Measurements from ENCODE around the gene LAMB4.

- TF ChIP-seq, protein P1, sequence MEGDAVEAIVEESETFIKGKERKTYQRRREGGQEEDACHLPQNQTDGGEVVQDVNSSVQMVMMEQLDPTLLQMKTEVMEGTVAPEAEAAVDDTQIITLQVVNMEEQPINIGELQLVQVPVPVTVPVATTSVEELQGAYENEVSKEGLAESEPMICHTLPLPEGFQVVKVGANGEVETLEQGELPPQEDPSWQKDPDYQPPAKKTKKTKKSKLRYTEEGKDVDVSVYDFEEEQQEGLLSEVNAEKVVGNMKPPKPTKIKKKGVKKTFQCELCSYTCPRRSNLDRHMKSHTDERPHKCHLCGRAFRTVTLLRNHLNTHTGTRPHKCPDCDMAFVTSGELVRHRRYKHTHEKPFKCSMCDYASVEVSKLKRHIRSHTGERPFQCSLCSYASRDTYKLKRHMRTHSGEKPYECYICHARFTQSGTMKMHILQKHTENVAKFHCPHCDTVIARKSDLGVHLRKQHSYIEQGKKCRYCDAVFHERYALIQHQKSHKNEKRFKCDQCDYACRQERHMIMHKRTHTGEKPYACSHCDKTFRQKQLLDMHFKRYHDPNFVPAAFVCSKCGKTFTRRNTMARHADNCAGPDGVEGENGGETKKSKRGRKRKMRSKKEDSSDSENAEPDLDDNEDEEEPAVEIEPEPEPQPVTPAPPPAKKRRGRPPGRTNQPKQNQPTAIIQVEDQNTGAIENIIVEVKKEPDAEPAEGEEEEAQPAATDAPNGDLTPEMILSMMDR (conservative IDR thresholded peaks at IDR 0.05; ENCODE audit: low read depth in 2 of 2), result no peak
- TF ChIP-seq EZH2phosphoT487 (IDR thresholded peaks at IDR 0.05; ENCODE audit: unreplicated experiment), result no peak
- no peak for TF ChIP-seq JUNB (IDR thresholded peaks at IDR 0.05; ENCODE audit: unreplicated experiment)
- no peak for TF ChIP-seq CREB1 (CRISPR knock-in tag; IDR thresholded peaks at IDR 0.05; ENCODE audit: low read depth)
- TF ChIP-seq, protein P2, sequence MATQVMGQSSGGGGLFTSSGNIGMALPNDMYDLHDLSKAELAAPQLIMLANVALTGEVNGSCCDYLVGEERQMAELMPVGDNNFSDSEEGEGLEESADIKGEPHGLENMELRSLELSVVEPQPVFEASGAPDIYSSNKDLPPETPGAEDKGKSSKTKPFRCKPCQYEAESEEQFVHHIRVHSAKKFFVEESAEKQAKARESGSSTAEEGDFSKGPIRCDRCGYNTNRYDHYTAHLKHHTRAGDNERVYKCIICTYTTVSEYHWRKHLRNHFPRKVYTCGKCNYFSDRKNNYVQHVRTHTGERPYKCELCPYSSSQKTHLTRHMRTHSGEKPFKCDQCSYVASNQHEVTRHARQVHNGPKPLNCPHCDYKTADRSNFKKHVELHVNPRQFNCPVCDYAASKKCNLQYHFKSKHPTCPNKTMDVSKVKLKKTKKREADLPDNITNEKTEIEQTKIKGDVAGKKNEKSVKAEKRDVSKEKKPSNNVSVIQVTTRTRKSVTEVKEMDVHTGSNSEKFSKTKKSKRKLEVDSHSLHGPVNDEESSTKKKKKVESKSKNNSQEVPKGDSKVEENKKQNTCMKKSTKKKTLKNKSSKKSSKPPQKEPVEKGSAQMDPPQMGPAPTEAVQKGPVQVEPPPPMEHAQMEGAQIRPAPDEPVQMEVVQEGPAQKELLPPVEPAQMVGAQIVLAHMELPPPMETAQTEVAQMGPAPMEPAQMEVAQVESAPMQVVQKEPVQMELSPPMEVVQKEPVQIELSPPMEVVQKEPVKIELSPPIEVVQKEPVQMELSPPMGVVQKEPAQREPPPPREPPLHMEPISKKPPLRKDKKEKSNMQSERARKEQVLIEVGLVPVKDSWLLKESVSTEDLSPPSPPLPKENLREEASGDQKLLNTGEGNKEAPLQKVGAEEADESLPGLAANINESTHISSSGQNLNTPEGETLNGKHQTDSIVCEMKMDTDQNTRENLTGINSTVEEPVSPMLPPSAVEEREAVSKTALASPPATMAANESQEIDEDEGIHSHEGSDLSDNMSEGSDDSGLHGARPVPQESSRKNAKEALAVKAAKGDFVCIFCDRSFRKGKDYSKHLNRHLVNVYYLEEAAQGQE (IDR thresholded peaks at IDR 0.05; ENCODE audit: unreplicated experiment), result no peak
- TF ChIP-seq POLR2AphosphoS5 (IDR thresholded peaks at IDR 0.05; ENCODE audit: low read depth), result no peak
- TF ChIP-seq EZH2 (IDR thresholded peaks at IDR 0.05; ENCODE audit: low read depth, unreplicated experiment), result no peak
- TF ChIP-seq, protein P3, sequence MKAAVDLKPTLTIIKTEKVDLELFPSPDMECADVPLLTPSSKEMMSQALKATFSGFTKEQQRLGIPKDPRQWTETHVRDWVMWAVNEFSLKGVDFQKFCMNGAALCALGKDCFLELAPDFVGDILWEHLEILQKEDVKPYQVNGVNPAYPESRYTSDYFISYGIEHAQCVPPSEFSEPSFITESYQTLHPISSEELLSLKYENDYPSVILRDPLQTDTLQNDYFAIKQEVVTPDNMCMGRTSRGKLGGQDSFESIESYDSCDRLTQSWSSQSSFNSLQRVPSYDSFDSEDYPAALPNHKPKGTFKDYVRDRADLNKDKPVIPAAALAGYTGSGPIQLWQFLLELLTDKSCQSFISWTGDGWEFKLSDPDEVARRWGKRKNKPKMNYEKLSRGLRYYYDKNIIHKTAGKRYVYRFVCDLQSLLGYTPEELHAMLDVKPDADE (IDR thresholded peaks at IDR 0.05), result no peak
- TF ChIP-seq ZNF114 (CRISPR knock-in tag; IDR thresholded peaks at IDR 0.05), result no peak
- TF ChIP-seq ZNF462 (CRISPR knock-in tag; IDR thresholded peaks at IDR 0.05), result no peak
These were observed 36.3 kb downstream of the LAMB4 start for GRCh38 chr7:108093851-108094331.

All from GM23338 (cell line).